B cell (primary cell): Measurements from ENCODE around the gene ARHGEF39.

Experiments
- EZH2 ChIP-seq: IDR thresholded peaks from 2 replicates; pipeline ENCODE4 v1.6.1; 2012; ENCODE audit warnings: borderline replicate concordance, low read depth, mild to moderate bottlenecking, moderate library complexity, low read length; ENCODE audit not compliant: insufficient read depth, poor library complexity, severe bottlenecking
- TF ChIP-seq, protein P1 (sequence below): fragments of 200-600 bp; IDR thresholded peaks from one replicate; pipeline ENCODE4 v1.8.0; 2022; ENCODE audit warnings: antibody characterized with exemption, mild to moderate bottlenecking

GRCh38 chr9:35635730-35636129, 29.3 kb downstream of the ARHGEF39 start:
- TF ChIP-seq, protein P1, sequence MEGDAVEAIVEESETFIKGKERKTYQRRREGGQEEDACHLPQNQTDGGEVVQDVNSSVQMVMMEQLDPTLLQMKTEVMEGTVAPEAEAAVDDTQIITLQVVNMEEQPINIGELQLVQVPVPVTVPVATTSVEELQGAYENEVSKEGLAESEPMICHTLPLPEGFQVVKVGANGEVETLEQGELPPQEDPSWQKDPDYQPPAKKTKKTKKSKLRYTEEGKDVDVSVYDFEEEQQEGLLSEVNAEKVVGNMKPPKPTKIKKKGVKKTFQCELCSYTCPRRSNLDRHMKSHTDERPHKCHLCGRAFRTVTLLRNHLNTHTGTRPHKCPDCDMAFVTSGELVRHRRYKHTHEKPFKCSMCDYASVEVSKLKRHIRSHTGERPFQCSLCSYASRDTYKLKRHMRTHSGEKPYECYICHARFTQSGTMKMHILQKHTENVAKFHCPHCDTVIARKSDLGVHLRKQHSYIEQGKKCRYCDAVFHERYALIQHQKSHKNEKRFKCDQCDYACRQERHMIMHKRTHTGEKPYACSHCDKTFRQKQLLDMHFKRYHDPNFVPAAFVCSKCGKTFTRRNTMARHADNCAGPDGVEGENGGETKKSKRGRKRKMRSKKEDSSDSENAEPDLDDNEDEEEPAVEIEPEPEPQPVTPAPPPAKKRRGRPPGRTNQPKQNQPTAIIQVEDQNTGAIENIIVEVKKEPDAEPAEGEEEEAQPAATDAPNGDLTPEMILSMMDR = no peak
- TF ChIP-seq EZH2 = no peak
